ENCODE results near the gene TMOD1.

- TF ChIP-seq CTCF (IDR thresholded peaks at IDR 0.05) = no peak
- no peak for TF ChIP-seq EZH2 (IDR thresholded peaks at IDR 0.05)
These were observed 60.0 kb downstream of the TMOD1 start for GRCh38 chr9:97561501-97561900.
